Osteocyte (in vitro differentiated cells): ENCODE measurements around the gene ZBTB32. TPM values are rescaled to one million over a fixed set of nuclear protein-coding genes. Genes with fewer than 3 reads are reported as not detected.
"Not testable (repeated sequence)": the region's sequence is repeated elsewhere in the genome, so short reads cannot be mapped to it uniquely, and the experiment has no call there.

Experiments used
- DNase-seq: peaks from one replicate; pipeline ENCODE4 v3.0.0; 2021; ENCODE audit warnings: mixed read lengths; ENCODE audit not compliant: unreplicated experiment; ENCODE audit errors: extremely low spot score
- H3K27ac Mint-ChIP-seq: one replicate; pipeline ENCODE4 v1.8.0; 2021; ENCODE audit warnings: mild to moderate bottlenecking, mixed read lengths; ENCODE audit not compliant: unreplicated experiment
- H3K27me3 Mint-ChIP-seq: one replicate; pipeline ENCODE4 v1.8.0; 2021; ENCODE audit warnings: mixed read lengths; ENCODE audit not compliant: unreplicated experiment
- H3K36me3 Mint-ChIP-seq: one replicate; pipeline ENCODE4 v1.8.0; 2021; ENCODE audit warnings: mixed read lengths; ENCODE audit not compliant: unreplicated experiment
- H3K4me1 Mint-ChIP-seq: one replicate; pipeline ENCODE4 v1.8.0; 2021; ENCODE audit warnings: mixed read lengths; ENCODE audit not compliant: unreplicated experiment
- H3K4me3 Mint-ChIP-seq: one replicate; pipeline ENCODE4 v1.8.0; 2021; ENCODE audit warnings: mild to moderate bottlenecking, moderate library complexity, mixed read lengths; ENCODE audit not compliant: unreplicated experiment
- H3K9me3 Mint-ChIP-seq: one replicate; pipeline ENCODE4 v1.8.0; 2021; ENCODE audit warnings: mixed read lengths; ENCODE audit not compliant: unreplicated experiment
- long read RNA-seq: library from polyadenylated mRNA; unstranded; transcript quantifications from one replicate; pipeline ENCODE4 v2.0.0, GENCODE V29; 2021
- total RNA-seq: library from RNA; stranded (reverse); gene quantifications from 2 replicates; pipeline ENCODE4 v1.2.1, GENCODE V29; 2021
- TF ChIP-seq, protein P1 (sequence below): fragments of 200-600 bp; sonication (generic); IDR thresholded peaks from 2 replicates; pipeline ENCODE4 v1.5.0; 2021; ENCODE audit warnings: antibody characterized with exemption, mild to moderate bottlenecking, moderate library complexity

Gene ZBTB32, protein sequence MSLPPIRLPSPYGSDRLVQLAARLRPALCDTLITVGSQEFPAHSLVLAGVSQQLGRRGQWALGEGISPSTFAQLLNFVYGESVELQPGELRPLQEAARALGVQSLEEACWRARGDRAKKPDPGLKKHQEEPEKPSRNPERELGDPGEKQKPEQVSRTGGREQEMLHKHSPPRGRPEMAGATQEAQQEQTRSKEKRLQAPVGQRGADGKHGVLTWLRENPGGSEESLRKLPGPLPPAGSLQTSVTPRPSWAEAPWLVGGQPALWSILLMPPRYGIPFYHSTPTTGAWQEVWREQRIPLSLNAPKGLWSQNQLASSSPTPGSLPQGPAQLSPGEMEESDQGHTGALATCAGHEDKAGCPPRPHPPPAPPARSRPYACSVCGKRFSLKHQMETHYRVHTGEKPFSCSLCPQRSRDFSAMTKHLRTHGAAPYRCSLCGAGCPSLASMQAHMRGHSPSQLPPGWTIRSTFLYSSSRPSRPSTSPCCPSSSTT
- not detected in 2 replicates for total RNA-seq
- long read RNA-seq, result 0 reads

DNA sequence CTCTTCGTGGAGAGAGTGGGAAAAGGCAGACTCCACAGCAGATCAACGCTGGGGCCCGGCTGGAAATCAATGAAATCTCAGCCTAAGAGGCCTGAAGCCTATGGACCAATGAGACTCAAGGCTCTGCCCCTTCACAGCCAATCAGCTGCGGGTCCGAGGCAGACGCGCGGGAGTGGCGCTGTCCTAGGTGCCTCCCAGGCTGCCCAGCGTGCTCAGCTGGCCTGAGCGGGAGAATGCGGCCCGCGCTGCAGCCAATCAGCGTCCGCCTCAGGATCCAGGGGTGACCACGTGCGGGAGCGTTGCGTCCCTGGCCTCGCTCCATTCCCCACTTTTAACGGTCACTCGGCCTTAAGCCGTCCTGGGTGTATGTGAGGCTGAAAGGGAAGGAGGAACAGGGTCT is at the start of gene ZBTB32:
TSS of gene ZBTB32 (plus strand) at position 341 of the 400 bp plus-strand sequence. CDS start 10,069 bp downstream, outside the sequence.
- peaks cover 3% of the 10 kb centered on the region for H3K4me1 Mint-ChIP-seq
- peaks cover 3% of the 10 kb centered on the region for H3K27me3 Mint-ChIP-seq
- TF ChIP-seq, protein P1, sequence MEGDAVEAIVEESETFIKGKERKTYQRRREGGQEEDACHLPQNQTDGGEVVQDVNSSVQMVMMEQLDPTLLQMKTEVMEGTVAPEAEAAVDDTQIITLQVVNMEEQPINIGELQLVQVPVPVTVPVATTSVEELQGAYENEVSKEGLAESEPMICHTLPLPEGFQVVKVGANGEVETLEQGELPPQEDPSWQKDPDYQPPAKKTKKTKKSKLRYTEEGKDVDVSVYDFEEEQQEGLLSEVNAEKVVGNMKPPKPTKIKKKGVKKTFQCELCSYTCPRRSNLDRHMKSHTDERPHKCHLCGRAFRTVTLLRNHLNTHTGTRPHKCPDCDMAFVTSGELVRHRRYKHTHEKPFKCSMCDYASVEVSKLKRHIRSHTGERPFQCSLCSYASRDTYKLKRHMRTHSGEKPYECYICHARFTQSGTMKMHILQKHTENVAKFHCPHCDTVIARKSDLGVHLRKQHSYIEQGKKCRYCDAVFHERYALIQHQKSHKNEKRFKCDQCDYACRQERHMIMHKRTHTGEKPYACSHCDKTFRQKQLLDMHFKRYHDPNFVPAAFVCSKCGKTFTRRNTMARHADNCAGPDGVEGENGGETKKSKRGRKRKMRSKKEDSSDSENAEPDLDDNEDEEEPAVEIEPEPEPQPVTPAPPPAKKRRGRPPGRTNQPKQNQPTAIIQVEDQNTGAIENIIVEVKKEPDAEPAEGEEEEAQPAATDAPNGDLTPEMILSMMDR, result no peak
- H3K9me3 Mint-ChIP-seq, result no peaks in the 10 kb centered on the region
- no peaks in the 10 kb centered on the region for H3K36me3 Mint-ChIP-seq
- no peak within 1 kb of the TSS for H3K4me3 Mint-ChIP-seq
- no peak within 1 kb of the TSS for H3K27ac Mint-ChIP-seq
- DNase-seq, result no peak

DNA sequence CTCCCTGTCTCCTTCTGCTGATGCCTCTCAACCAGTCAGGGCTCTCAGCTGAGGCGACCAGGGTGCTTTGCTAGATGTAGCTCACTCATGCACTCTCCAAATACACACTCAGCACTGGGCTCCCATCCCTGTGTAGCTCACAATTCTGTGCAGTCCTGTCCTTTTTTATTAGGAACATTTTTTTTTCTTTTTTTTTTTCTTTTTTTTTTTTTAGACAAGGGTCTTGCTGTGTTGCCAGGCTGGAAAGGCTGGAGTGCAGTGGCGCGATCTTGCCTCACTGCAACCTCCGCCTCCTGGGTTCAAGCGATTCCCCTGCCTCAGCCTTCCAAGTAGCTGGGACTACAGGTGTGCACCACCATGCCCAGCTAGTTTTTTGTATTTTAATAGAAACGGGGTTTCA is 49.5 kb upstream of the ZBTB32 start:
- peaks cover 37% of the 10 kb centered on the region for H3K36me3 Mint-ChIP-seq
- not testable (repeated sequence) for H3K4me1 Mint-ChIP-seq, H3K9me3 Mint-ChIP-seq, H3K4me3 Mint-ChIP-seq, H3K27me3 Mint-ChIP-seq, DNase-seq, H3K27ac Mint-ChIP-seq

- Mint-ChIP-seq H3K9me3 (no peaks in the 10 kb centered on the region), H3K36me3 (peaks cover 38% of the 10 kb centered on the region), H3K4me3 (no peak overlapping the region), H3K27me3 (no peaks in the 10 kb centered on the region), H3K4me1 (peaks cover 2% of the 10 kb centered on the region), H3K27ac (no peak overlapping the region)
- TF ChIP-seq, protein P1, result no peak
- DNase-seq, result no peak
Observed at GRCh38 chr19:35655600-35655999, 48.8 kb upstream of the ZBTB32 start.

DNA sequence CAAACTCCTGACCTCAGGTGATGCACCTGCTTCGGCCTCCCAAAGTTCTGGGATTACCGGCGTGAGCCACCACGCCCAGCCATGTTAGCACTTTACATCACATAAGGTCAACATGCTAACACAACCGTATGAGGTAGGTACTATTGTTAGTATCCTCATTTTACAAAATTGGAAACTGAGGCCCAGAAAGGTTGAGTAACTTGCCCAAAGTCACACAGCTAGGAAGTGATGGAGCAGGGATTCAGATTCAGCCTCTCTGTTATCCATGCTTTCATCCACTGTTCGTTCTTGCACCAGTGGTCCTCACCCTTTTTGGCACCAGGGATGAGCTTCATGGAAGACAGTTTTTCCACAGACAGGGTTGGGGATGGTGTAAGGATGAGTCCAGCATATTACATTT is 47.7 kb upstream of the ZBTB32 start:
- H3K27me3 Mint-ChIP-seq, result no peaks in the 10 kb centered on the region
- no peak overlapping the region for H3K4me3 Mint-ChIP-seq
- no peak for DNase-seq
- peaks cover under 1% of the 10 kb centered on the region for H3K4me1 Mint-ChIP-seq
- no peaks in the 10 kb centered on the region for H3K9me3 Mint-ChIP-seq
- peaks cover 40% of the 10 kb centered on the region for H3K36me3 Mint-ChIP-seq
- TF ChIP-seq, protein P1, result no peak
- no peak overlapping the region for H3K27ac Mint-ChIP-seq

- Mint-ChIP-seq H3K4me3 (no peak overlapping the region), H3K9me3 (no peaks in the 10 kb centered on the region), H3K27me3 (no peaks in the 10 kb centered on the region), H3K4me1 (no peaks in the 10 kb centered on the region), H3K27ac (no peak overlapping the region), H3K36me3 (peaks cover 45% of the 10 kb centered on the region)
- TF ChIP-seq, protein P1, result no peak
- DNase-seq, result no peak
Observed at GRCh38 chr19:35657904-35658700, 46.3 kb upstream of the ZBTB32 start.
